SU-DHL-6 (cell line): ENCODE data around the gene ACOT2.
"Not testable (repeated sequence)": the region's sequence is repeated elsewhere in the genome, so short reads cannot be mapped to it uniquely, and the experiment has no call there.

ENCODE experiments used
- EZH2phosphoT487 ChIP-seq: fragments of 200-600 bp; sonication (generic), shearing (Covaris generic); conservative IDR thresholded peaks from 2 replicates; pipeline ENCODE4 v1.6.1; 2018; ENCODE audit warnings: mild to moderate bottlenecking, antibody characterized with exemption, low read length, moderate library complexity, mixed read lengths
- TF ChIP-seq, protein P1 (sequence below): fragments of 200-600 bp; sonication (generic); IDR thresholded peaks from one replicate; pipeline ENCODE4 v1.5.1; 2017; ENCODE audit warnings: antibody characterized with exemption, mild to moderate bottlenecking, low read length, moderate library complexity; ENCODE audit not compliant: insufficient read depth, poor library complexity, severe bottlenecking

GRCh38 chr14:73557201-73557600 lies 11.8 kb upstream of the ACOT2 start:
- TF ChIP-seq, protein P1, sequence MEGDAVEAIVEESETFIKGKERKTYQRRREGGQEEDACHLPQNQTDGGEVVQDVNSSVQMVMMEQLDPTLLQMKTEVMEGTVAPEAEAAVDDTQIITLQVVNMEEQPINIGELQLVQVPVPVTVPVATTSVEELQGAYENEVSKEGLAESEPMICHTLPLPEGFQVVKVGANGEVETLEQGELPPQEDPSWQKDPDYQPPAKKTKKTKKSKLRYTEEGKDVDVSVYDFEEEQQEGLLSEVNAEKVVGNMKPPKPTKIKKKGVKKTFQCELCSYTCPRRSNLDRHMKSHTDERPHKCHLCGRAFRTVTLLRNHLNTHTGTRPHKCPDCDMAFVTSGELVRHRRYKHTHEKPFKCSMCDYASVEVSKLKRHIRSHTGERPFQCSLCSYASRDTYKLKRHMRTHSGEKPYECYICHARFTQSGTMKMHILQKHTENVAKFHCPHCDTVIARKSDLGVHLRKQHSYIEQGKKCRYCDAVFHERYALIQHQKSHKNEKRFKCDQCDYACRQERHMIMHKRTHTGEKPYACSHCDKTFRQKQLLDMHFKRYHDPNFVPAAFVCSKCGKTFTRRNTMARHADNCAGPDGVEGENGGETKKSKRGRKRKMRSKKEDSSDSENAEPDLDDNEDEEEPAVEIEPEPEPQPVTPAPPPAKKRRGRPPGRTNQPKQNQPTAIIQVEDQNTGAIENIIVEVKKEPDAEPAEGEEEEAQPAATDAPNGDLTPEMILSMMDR, result not testable (repeated sequence)
- not testable (repeated sequence) for TF ChIP-seq EZH2phosphoT487
